K562 (cell line): ENCODE measurements around the gene TECPR1. TPM values are rescaled to one million over a fixed set of nuclear protein-coding genes. Genes with fewer than 3 reads are reported as not detected.

Experiments
- ATAC-seq: fragments of 200-7000 bp; cut with Tn5 transposase; 3 replicates; pipeline ENCODE4 v1.9.1; 2020; ENCODE audit warnings: moderate library complexity
- BruUV-seq: library from RNA; stranded (reverse); fragments of 400-500 nt; replicated peaks from 2 replicates; lab custom pipeline; 2021; lab: Mats Ljungman, UMichigan
- CTCF ChIA-PET: fragments of 300-600 bp; formaldehyde crosslinking; extraction: SDS; loops from one replicate; lab custom pipeline; 2021; ENCODE audit warnings: low intra/inter-chr PET ratio; lab: Yijun Ruan, JAX
- POLR2A ChIA-PET: fragments of 300-600, 350-650 bp; sonication (Branson Sonifier 250); formaldehyde crosslinking; extraction: SDS; loops from one replicate; lab custom pipeline; 2021; ENCODE audit warnings: antibody characterized with exemption, inconsistent platforms; lab: Yijun Ruan, JAX
- DNase-seq, 4 experiments: peaks; one replicate each; pipeline versions ENCODE4 v3.0.0 to v3.0.0-alpha.2; 2011 to 2018; ENCODE audit warnings: low spot score in 3 of 4, mixed read lengths in 3 of 4; ENCODE audit errors: extremely low read depth in 1 of 4
- FAIRE-seq: peaks from 2 replicates; lab custom pipeline; 2011; peaks lifted over from hg19 to GRCh38; lab: Jason Lieb, UNC
- H2AFZ ChIP-seq: 2 replicates; pipeline ENCODE4 v1.6.0; 2011; ENCODE audit warnings: low read depth, low read length, control low read depth, inconsistent platforms
- H3K27ac ChIP-seq: fragments of 200-600 bp; 3 replicates; pipeline ENCODE4 v1.8.0; 2011; ENCODE audit warnings: low read depth, mild to moderate bottlenecking, control low read depth, inconsistent platforms, low read length, moderate library complexity, mixed read lengths; ENCODE audit errors: extremely low read depth
- H3K27me3 ChIP-seq, 2 experiments: fragments of 300-600 bp in 1 of 2; 2 replicates in 1 of 2; 3 replicates in 1 of 2; pipeline versions ENCODE4 v1.6.0 to v1.8.0; 2011; ENCODE audit warnings: inconsistent platforms in 2 of 2, low read length in 2 of 2, mild to moderate bottlenecking in 1 of 2, mixed read lengths in 1 of 2, moderate library complexity in 1 of 2; ENCODE audit not compliant: control insufficient read depth in 2 of 2, insufficient read depth in 2 of 2
- H3K36me3 ChIP-seq: fragments of 300-600 bp; 3 replicates; pipeline ENCODE4 v1.8.0; 2011; ENCODE audit warnings: mild to moderate bottlenecking, low read length, inconsistent platforms; ENCODE audit not compliant: control insufficient read depth, insufficient read depth
- H3K4me1 ChIP-seq, 2 experiments: fragments of 200-600 bp in 1 of 2; replicated peaks in 1 of 2; 2 replicates in 1 of 2; 3 replicates in 1 of 2; pipeline versions ENCODE4 v1.5.1 to v1.8.0; 2011; ENCODE audit warnings: inconsistent platforms in 2 of 2, low read length in 2 of 2, mild to moderate bottlenecking in 1 of 2, mixed read lengths in 1 of 2, moderate library complexity in 1 of 2; ENCODE audit not compliant: control insufficient read depth in 2 of 2, insufficient read depth in 2 of 2
- H3K4me2 ChIP-seq: 2 replicates; pipeline ENCODE4 v1.6.1; 2011; ENCODE audit warnings: low read length, control low read depth, inconsistent platforms, mixed read lengths; ENCODE audit not compliant: insufficient read depth
- H3K4me3 ChIP-seq: fragments of 200-600 bp; sonication (generic), shearing (Covaris generic); 2 replicates; pipeline ENCODE4 v1.5.1; 2016; ENCODE audit warnings: control low read depth, inconsistent platforms
- H3K79me2 ChIP-seq: fragments of 200-600 bp; 3 replicates; pipeline ENCODE4 v1.8.0; 2011; ENCODE audit warnings: low read length, inconsistent platforms; ENCODE audit not compliant: control insufficient read depth, insufficient read depth
- H3K9ac ChIP-seq, 2 experiments: 2 replicates each; pipeline versions ENCODE4 v1.6.0 to v1.6.1; 2011; ENCODE audit warnings: low read depth in 2 of 2, low read length in 2 of 2, control low read depth in 1 of 2, inconsistent platforms in 1 of 2, mild to moderate bottlenecking in 1 of 2, mixed read lengths in 1 of 2; ENCODE audit not compliant: insufficient read depth in 1 of 2
- H3K9me1 ChIP-seq: one replicate; pipeline ENCODE4 v1.6.0; 2011; ENCODE audit warnings: inconsistent platforms, mild to moderate bottlenecking, low read length, moderate library complexity; ENCODE audit not compliant: control insufficient read depth, insufficient read depth
- H3K9me3 ChIP-seq: replicated peaks from 2 replicates; pipeline ENCODE4 v1.5.1; 2011; ENCODE audit warnings: low read depth, low read length, inconsistent platforms; ENCODE audit not compliant: control insufficient read depth, insufficient read depth
- H4K20me1 ChIP-seq: replicated peaks from 2 replicates; pipeline ENCODE4 v1.6.1; 2011; ENCODE audit warnings: low read length, inconsistent platforms, mixed read lengths; ENCODE audit not compliant: control insufficient read depth, insufficient read depth
- CREB1 ChIP-seq, 2 experiments: sonication (generic) in 1 of 2; formaldehyde crosslinking in 1 of 2; IDR thresholded peaks; 2 replicates each; pipeline versions ENCODE4 v1.6.1 to v1.8.0; 2012 to 2022; ENCODE audit warnings: inconsistent platforms in 1 of 2, mild to moderate bottlenecking in 1 of 2, missing genetic modification reagents in 1 of 2, moderate library complexity in 1 of 2
- HDAC1 ChIP-seq, 2 experiments: fragments of 450-650 bp; IDR thresholded peaks; 2 replicates each; pipeline ENCODE4 v1.6.1; 2016 to 2017; ENCODE audit warnings: inconsistent platforms in 1 of 2, mild to moderate bottlenecking in 1 of 2, moderate library complexity in 1 of 2
- IRF9 ChIP-seq: fragments of 450-650 bp; IDR thresholded peaks from 2 replicates; pipeline ENCODE4 v1.6.1; 2016; ENCODE audit warnings: missing biosample characterization, missing genetic modification characterization
- MEF2A ChIP-seq: IDR thresholded peaks from 2 replicates; pipeline ENCODE4 v1.6.1; 2011; ENCODE audit warnings: low read depth, mild to moderate bottlenecking, low read length, moderate library complexity; ENCODE audit not compliant: control insufficient read depth
- MYC ChIP-seq, 2 experiments: fragments of 250-450 bp in 1 of 2; sonication (Bioruptor Pico) in 1 of 2; IDR thresholded peaks; 2 replicates each; pipeline versions ENCODE4 v1.5.1 to v1.6.1; 2012 to 2021; ENCODE audit warnings: low read depth in 2 of 2, borderline replicate concordance in 1 of 2, improper control_type of control experiment in 1 of 2, low read length in 1 of 2, mild to moderate bottlenecking in 1 of 2, moderate library complexity in 1 of 2
- NFE2 ChIP-seq: IDR thresholded peaks from 2 replicates; pipeline ENCODE4 v1.6.1; 2014; ENCODE audit warnings: antibody characterized with exemption, low read depth
- RUNX1 ChIP-seq: sonication (generic); IDR thresholded peaks from 2 replicates; pipeline ENCODE4 v1.6.1; 2016; ENCODE audit warnings: antibody characterized with exemption, low read depth
- SNIP1 ChIP-seq: fragments of 450-650 bp; IDR thresholded peaks from 2 replicates; pipeline ENCODE4 v1.7.1; 2017; ENCODE audit warnings: low read depth, mild to moderate bottlenecking
- THAP12 ChIP-seq: fragments of 250-450 bp; sonication (Bioruptor Pico); IDR thresholded peaks from 2 replicates; pipeline ENCODE4 v1.9.0; 2021; ENCODE audit warnings: mild to moderate bottlenecking, inconsistent platforms
- XRCC4 ChIP-seq: IDR thresholded peaks from one replicate; pipeline ENCODE4 v1.6.1; 2011; ENCODE audit not compliant: insufficient read depth, insufficient read length; ENCODE audit errors: extremely low read depth
- ZBTB12 ChIP-seq: fragments of 250-450 bp; sonication (Bioruptor Pico); IDR thresholded peaks from 2 replicates; pipeline ENCODE4 v1.4.0; 2020
- ZMIZ1 ChIP-seq, 2 experiments: fragments of 150-350 bp in 1 of 2; IDR thresholded peaks; 2 replicates each; pipeline ENCODE4 v1.6.1; 2012 to 2016; ENCODE audit warnings: low read depth in 2 of 2, low read length in 2 of 2, mild to moderate bottlenecking in 1 of 2, moderate library complexity in 1 of 2
- ZNF165 ChIP-seq: fragments of 250-450 bp; sonication (Bioruptor Pico); IDR thresholded peaks from 2 replicates; pipeline ENCODE4 v1.4.0; 2020; ENCODE audit warnings: borderline replicate concordance
- WGBS: fragments of 100-300 bp; shearing (Covaris generic); methylation state at CpG from one replicate; pipeline ENCODE4 v1.1.6; 2016; ENCODE audit warnings: low coverage, mixed read lengths; ENCODE audit not compliant: insufficient coverage; ENCODE audit errors: missing lambda C conversion rate; 5-methylcytosine and 5-hydroxymethylcytosine counted together
- in situ Hi-C: fragments of 300-500 bp; cut with MboI; formaldehyde crosslinking; loops from 4 replicates; pipeline ENCODE4 v1.15.0; 2018; ENCODE audit warnings: inconsistent platforms, mixed read lengths
- intact Hi-C: fragments of 100-400 bp; cut with micrococcal nuclease; formaldehyde crosslinking; loops from 2 replicates; pipeline ENCODE4 v1.14.2; 2022
- polyA plus RNA-seq, 8 experiments: library from polyadenylated mRNA; depleted of rRNA in 4 of 8; stranded (reverse) in 5 of 8; unstranded in 3 of 8; fragments of >200 nt; fragmentation: Nextera tagmentation in 2 of 8; fragmentation: Illumina TruSeq in 1 of 8; extraction: Ambion mirVana in 2 of 8; extraction: Trizol in 1 of 8; gene quantifications; 2 replicates each; pipeline versions ENCODE4 v1.2.1 to v1.2.3, GENCODE V29; 2011 to 2014; ENCODE audit warnings: inconsistent platforms in 1 of 8, missing spikeins in 1 of 8
- total RNA-seq, 7 experiments: library from RNA; depleted of rRNA in 6 of 7; stranded (reverse); fragments of >200 nt in 6 of 7; fragmentation: Illumina TruSeq in 2 of 7; extraction: Trizol in 2 of 7; gene quantifications; 2 replicates each; pipeline versions ENCODE4 v1.2.1 to v1.2.3, GENCODE V29; 2011 to 2021; ENCODE audit warnings: low replicate concordance in 1 of 7

TECPR1 gene
- total and polyA plus RNA-seq, 9 of the 15 experiments (the other 6 are each of a cell fraction or from before 2014, with no cell fraction given): 0.17 to 15.0 (median 2.2) TPM

- peaks cover 5% of the 10 kb centered on the region; the same call in 1 of the 2 replicates for H4K20me1 ChIP-seq
- H3K36me3 ChIP-seq: peaks cover 26% of the 10 kb centered on the region; the same call in 2 of the 3 replicates
- H3K9me1 ChIP-seq: no peaks in the 10 kb centered on the region
- no peak overlapping the region for H3K4me3 ChIP-seq
- ChIA-PET POLR2A (interaction anchor here (1.6 kb wide), 2 partner anchors 50 to 52 kb away, joined by 5 to 8 read pairs; no protein-coding TSS in a partner anchor), CTCF (no interaction called here)
- H3K4me2 ChIP-seq: no peak overlapping the region
- H3K4me1 ChIP-seq: peaks cover 9 to 70% of the 10 kb centered on the region in 2 experiments; a peak in 4 of 5 replicates
- peak in 3 of 4 experiments; percentile 32 to 41 (median 37) for DNase-seq
- FAIRE-seq: no peak
- no peak overlapping the region for H2AFZ ChIP-seq
- 16% methylated on average over 13 of the region's 14 CpGs for WGBS
- peak; percentile 23 for ATAC-seq
- intact Hi-C loops: no loop called here
- in situ Hi-C loops: no loop called here
- peaks cover 21% of the 10 kb centered on the region for H3K79me2 ChIP-seq
- H3K9me3 ChIP-seq: no peaks in the 10 kb centered on the region
- 0 out of 3 replicates have a peak overlapping the region, but pooled peaks have one; percentile 16 for H3K27ac ChIP-seq
- H3K27me3 ChIP-seq: peaks cover 0 to 40% of the 10 kb centered on the region in 2 experiments; a peak in 2 of 5 replicates
- no TSS peak for BruUV-seq
- peak overlapping the region in 1 of 2 experiments; percentile 88; a peak in 2 of 4 replicates for H3K9ac ChIP-seq
- no peak for TF ChIP-seq ZMIZ1 (IDR thresholded peaks at IDR 0.05; ENCODE audit: low read depth in 2 of 2, low read length in 2 of 2)
- TF ChIP-seq THAP12 (CRISPR knock-in tag): no peak
- peak; percentile 86 for TF ChIP-seq MYC (IDR thresholded peaks at IDR 0.05; ENCODE audit: low read depth, low read length)
- TF ChIP-seq MYC (CRISPR knock-in tag; IDR thresholded peaks at IDR 0.05; ENCODE audit: borderline replicate concordance, low read depth): no peak
- TF ChIP-seq ZNF165: no peak
- no peak for TF ChIP-seq HDAC1 (IDR thresholded peaks at IDR 0.05)
- peak; percentile 68 for TF ChIP-seq NFE2
- no peak for TF ChIP-seq CREB1 (IDR thresholded peaks at IDR 0.05)
- TF ChIP-seq CREB1 (CRISPR knock-in tag; IDR thresholded peaks at IDR 0.05): peak; percentile 33; the same call in 1 of the 2 replicates
- TF ChIP-seq ZBTB12 (CRISPR knock-in tag): no peak
- TF ChIP-seq XRCC4: no peak
- TF ChIP-seq SNIP1: no peak
- 0 out of 2 replicates have a peak, but pooled peaks have one; percentile 7 for TF ChIP-seq MEF2A
- peak; percentile 36; the same call in 1 of the 2 replicates for TF ChIP-seq IRF9 (tag)
- no peak for TF ChIP-seq RUNX1
Measured at GRCh38 chr7:98286093-98286539, 34.1 kb upstream of the TECPR1 start.
